Stomach (tissue), 9 donors: ENCODE data around the gene TRANK1. TPM values are rescaled to one million over a fixed set of nuclear protein-coding genes. Genes with fewer than 3 reads are reported as not detected.

Experiments
- DNase-seq, 2 donors: peaks; one replicate each; pipeline versions ENCODE4 v3.0.0 to v3.0.0-alpha.2; 2013 to 2019
- H3K27ac ChIP-seq, 5 donors: fragments of 200-600 bp in 4 of 5; sonication (generic) in 4 of 5; one replicate each; pipeline ENCODE4 v1.5.1; 2013 to 2019; ENCODE audit warnings: mild to moderate bottlenecking in 1 of 5, moderate library complexity in 1 of 5
- H3K27me3 ChIP-seq, 3 donors: fragments of 200-600 bp; sonication (generic); one replicate each; pipeline ENCODE4 v1.5.1; 2017 to 2019; ENCODE audit warnings: mixed run types in 1 of 3
- H3K36me3 ChIP-seq, 4 donors: fragments of 200-600 bp; sonication (generic); 1 replicate in 3 of 4; 2 replicates in 1 of 4; pipeline ENCODE4 v1.5.1; 2016 to 2019
- H3K4me1 ChIP-seq, 4 donors: fragments of 200-600 bp; sonication (generic); one replicate each; pipeline ENCODE4 v1.5.1; 2016 to 2019
- H3K4me3 ChIP-seq, 4 donors: fragments of 200-600 bp; sonication (generic) in 3 of 4; one replicate each; pipeline ENCODE4 v1.5.1; 2016 to 2019; ENCODE audit warnings: mild to moderate bottlenecking in 1 of 4
- H3K9me3 ChIP-seq, 4 donors: fragments of 200-600 bp; sonication (generic); one replicate each; pipeline ENCODE4 v1.5.1; 2016 to 2019
- EP300 ChIP-seq: sonication (generic); formaldehyde crosslinking; IDR thresholded peaks from one replicate; pipeline ENCODE4 v1.6.1; 2017; ENCODE audit warnings: antibody characterized with exemption
- POLR2A ChIP-seq, 4 donors: fragments of 450-650 bp; IDR thresholded peaks; one replicate each; pipeline ENCODE4 v1.6.1; 2016; ENCODE audit warnings: antibody characterized with exemption in 4 of 4, control low read depth in 2 of 4, mild to moderate bottlenecking in 1 of 4, moderate library complexity in 1 of 4
- POLR2AphosphoS5 ChIP-seq, 3 donors: sonication (generic); formaldehyde crosslinking; IDR thresholded peaks; one replicate each; pipeline ENCODE4 v1.6.1; 2016; ENCODE audit warnings: antibody characterized with exemption in 3 of 3
- WGBS, 5 donors: extraction: QIAGEN DNeasy Blood & Tissue Kit in 3 of 5; methylation state at CpG; one replicate each; pipeline versions ENCODE4 v1.1.5 to v1.1.7; 2013 to 2018; 5-methylcytosine and 5-hydroxymethylcytosine counted together
- intact Hi-C: fragments of 100-400 bp; cut with DNase I; formaldehyde crosslinking; loops from one replicate; pipeline ENCODE4 v1.15.1; 2023; ENCODE audit warnings: low total_unique reads
- polyA plus RNA-seq, 3 donors: library from polyadenylated mRNA; stranded (reverse); fragments of 200-250 nt; gene quantifications; one replicate each; pipeline ENCODE4 v1.2.3, GENCODE V29; 2013
- total RNA-seq, 5 donors: library from RNA; depleted of rRNA; stranded (reverse); fragments of >200 nt; gene quantifications; one replicate each; pipeline versions ENCODE4 v1.1.0 to v1.2.3, GENCODE V29; 2014 to 2016
- TF ChIP-seq, protein P1 (sequence below), 7 experiments: fragments of 450-650 bp in 4 of 7; fragments of 200-600 bp in 3 of 7; sonication (generic) in 3 of 7; IDR thresholded peaks; one replicate each; pipeline ENCODE4 v1.5.1; 2016 to 2019; ENCODE audit warnings: antibody characterized with exemption in 7 of 7, control low read depth in 2 of 7, mild to moderate bottlenecking in 1 of 7
- donor health status: healthy with polysubstance abuse.
- donor health status: Bipolar disorder and iron deficiency.
- donor health status: healthy.

TRANK1 gene
- total and polyA plus RNA-seq, 8 donors = 1.2 to 27.2 (median 6.4) TPM

DNA sequence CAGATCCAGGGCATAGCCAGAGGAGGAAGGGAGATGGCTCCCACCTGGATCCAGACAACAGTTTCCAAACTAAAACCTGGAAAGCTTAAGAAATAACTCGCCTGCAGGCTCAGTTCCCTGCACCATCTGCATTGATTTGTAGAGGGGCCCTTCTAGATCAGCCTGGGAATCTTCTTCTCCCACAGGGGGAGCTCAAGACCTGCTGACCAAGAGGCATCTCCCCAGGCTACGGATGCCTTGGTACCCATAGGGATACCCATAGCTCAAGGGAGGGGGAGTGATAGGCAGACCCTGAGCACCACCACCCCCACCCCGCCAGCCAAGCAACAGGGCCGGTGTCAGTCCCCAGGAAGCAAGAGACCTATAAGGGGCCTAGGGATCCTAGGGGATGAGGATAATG is 152.5 kb downstream of the TRANK1 start:
- intact Hi-C loops = no loop called here

DNA sequence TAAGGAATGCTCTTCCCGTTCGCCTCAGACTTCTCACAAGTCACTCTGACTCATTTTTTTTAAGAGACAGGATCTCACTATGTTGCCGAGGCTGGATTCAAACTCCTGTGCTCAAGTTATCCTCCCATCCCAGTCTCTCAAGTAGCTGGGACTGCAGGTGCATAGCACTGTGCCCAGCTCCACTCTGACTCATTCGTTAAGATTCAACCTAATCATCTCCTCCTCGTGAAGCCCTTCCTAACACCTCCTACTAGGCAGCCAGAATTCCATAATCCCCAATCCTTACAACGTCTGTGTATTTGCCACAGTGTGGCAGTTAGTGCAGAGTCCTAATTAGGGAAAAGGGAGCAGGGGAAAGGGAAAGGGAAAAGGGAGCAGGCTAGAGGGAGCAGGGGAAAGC is 154.1 kb downstream of the TRANK1 start:
- no peaks in the 10 kb centered on the region for H3K27me3 ChIP-seq
- H3K4me3 ChIP-seq = no peak overlapping the region
- no peak for DNase-seq
- intact Hi-C loops = no loop called here
- no peak overlapping the region for H3K27ac ChIP-seq
- H3K4me1 ChIP-seq = no peaks in the 10 kb centered on the region
- no peaks in the 10 kb centered on the region for H3K9me3 ChIP-seq
- no peaks in the 10 kb centered on the region for H3K36me3 ChIP-seq
- 54 to 69% (median 56%) methylated on average over 5 to 6 of the region's 6 CpGs for WGBS, 5 donors
- TF ChIP-seq EP300 = no peak
- TF ChIP-seq, protein P1, sequence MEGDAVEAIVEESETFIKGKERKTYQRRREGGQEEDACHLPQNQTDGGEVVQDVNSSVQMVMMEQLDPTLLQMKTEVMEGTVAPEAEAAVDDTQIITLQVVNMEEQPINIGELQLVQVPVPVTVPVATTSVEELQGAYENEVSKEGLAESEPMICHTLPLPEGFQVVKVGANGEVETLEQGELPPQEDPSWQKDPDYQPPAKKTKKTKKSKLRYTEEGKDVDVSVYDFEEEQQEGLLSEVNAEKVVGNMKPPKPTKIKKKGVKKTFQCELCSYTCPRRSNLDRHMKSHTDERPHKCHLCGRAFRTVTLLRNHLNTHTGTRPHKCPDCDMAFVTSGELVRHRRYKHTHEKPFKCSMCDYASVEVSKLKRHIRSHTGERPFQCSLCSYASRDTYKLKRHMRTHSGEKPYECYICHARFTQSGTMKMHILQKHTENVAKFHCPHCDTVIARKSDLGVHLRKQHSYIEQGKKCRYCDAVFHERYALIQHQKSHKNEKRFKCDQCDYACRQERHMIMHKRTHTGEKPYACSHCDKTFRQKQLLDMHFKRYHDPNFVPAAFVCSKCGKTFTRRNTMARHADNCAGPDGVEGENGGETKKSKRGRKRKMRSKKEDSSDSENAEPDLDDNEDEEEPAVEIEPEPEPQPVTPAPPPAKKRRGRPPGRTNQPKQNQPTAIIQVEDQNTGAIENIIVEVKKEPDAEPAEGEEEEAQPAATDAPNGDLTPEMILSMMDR (IDR thresholded peaks at IDR 0.05) = no peak

More for the DNA sequence above, 152.5 kb downstream of the TRANK1 start:
- no peaks in the 10 kb centered on the region for H3K36me3 ChIP-seq
- no peaks in the 10 kb centered on the region for H3K4me1 ChIP-seq
- DNase-seq = peak in 1 of 2 donors; percentile 28
- TF ChIP-seq, protein P1 (IDR thresholded peaks at IDR 0.05) = no peak
- TF ChIP-seq POLR2A (IDR thresholded peaks at IDR 0.05) (no peak), POLR2AphosphoS5 (IDR thresholded peaks at IDR 0.05) (no peak), EP300 (no peak)
- H3K27ac ChIP-seq = no peak overlapping the region
- no peaks in the 10 kb centered on the region for H3K9me3 ChIP-seq
- no peak overlapping the region for H3K4me3 ChIP-seq
- no peaks in the 10 kb centered on the region for H3K27me3 ChIP-seq
- 46 to 69% (median 59%) methylated on average over 2 to 4 of the region's 4 CpGs for WGBS, 5 donors

DNA sequence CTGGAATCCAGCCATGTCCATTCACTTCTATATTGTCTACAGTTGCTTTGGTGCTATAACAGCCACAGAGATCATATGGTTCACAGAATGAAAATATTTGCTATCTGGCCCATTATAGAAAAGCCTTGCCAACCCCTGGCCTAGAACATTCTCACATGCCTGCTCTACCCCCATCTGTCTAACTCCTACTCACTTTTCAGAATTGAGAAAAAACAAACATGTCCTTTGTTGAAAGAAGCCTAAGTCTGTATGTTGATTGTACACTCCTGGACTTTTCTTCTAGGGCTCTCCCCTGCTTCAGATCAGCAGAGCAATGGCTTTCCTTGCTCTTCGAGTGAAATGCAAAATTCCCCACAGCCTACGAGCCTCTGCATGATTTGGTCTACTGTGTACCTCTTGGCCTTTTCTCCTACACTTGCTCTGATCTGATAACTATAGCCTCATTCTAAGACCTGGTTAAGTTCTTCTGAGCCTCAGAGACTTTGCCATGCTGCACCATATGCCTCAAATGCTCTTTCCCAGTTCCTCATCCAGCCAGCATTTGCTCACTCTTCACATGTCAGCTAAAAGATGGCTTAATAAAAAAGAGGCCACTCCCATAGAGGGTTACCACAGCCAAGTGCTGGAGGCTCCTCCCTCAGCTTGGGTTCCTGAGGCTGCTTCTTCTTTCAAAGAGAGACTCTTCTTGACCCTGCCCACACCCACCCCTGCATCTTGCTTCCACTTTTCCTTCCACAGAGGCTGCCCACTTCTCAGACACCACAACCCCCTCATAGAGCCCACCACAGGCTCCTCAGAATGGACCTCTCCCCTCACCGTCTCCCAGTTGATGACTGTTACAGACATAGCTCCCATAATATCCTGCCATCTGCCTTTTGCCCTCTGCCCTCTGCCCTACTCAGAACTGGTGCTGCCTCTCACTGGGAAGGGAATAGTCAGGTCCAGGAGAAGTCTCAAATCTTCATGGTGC is 157.6 kb downstream of the TRANK1 start:
- intact Hi-C loops = no loop called here
- WGBS, 5 donors = 55 to 78% (median 58%) methylated on average over 3 of the region's 3 CpGs
- TF ChIP-seq POLR2AphosphoS5 (IDR thresholded peaks at IDR 0.05) (no peak), POLR2A (IDR thresholded peaks at IDR 0.05) (no peak), EP300 (no peak)
- TF ChIP-seq, protein P1 (IDR thresholded peaks at IDR 0.05) = no peak

DNA sequence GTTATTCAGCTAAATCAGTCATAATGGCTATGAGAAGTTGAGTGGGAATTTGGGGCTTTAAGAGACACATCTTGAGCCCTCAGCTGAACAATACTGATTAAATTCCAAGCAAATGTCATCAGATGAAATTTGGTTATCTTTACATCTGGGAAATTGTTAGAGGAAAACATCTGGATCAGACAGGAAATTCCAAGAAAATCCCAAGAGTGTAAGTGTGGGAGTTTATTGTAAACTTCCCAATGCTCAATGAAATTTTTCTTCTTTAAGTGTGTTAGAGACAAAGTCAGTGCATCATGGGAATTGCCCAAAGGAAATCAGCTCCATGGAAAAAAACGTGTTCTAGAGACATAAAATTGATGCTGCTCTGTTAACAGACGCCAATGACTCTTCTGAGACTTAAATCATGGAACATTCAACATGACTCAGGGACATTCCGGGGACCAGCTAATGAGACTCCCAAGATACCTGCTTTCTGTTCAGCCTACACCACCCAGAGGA is 160.7 kb downstream of the TRANK1 start:
- TF ChIP-seq POLR2AphosphoS5 (IDR thresholded peaks at IDR 0.05) = no peak
- TF ChIP-seq, protein P1 (IDR thresholded peaks at IDR 0.05) = no peak
- no peak for TF ChIP-seq POLR2A (IDR thresholded peaks at IDR 0.05)
- no peak for TF ChIP-seq EP300
- intact Hi-C loops = no loop called here
- no peak overlapping the region for H3K27ac ChIP-seq
- no peak overlapping the region for H3K4me3 ChIP-seq
- H3K4me1 ChIP-seq = no peaks in the 10 kb centered on the region
- no peaks in the 10 kb centered on the region for H3K36me3 ChIP-seq
- H3K9me3 ChIP-seq = no peaks in the 10 kb centered on the region
- WGBS, 5 donors = 54 to 72% (median 69%) methylated on average over 3 of the region's 3 CpGs
- no peaks in the 10 kb centered on the region for H3K27me3 ChIP-seq
- peak in 1 of 2 donors; percentile 52 for DNase-seq

More for the DNA sequence above, 157.6 kb downstream of the TRANK1 start:
- Histone ChIP-seq H3K36me3 (no peaks in the 10 kb centered on the region), H3K9me3 (no peaks in the 10 kb centered on the region), H3K27ac (no peak overlapping the region), H3K4me1 (no peaks in the 10 kb centered on the region), H3K4me3 (no peak overlapping the region), H3K27me3 (no peaks in the 10 kb centered on the region)
- no peak for DNase-seq
